NB4 (cell line): ENCODE results near the gene PTMA.

ENCODE experiments used
- DNase-seq: peaks from one replicate; pipeline ENCODE4 v3.0.0; 2010; ENCODE audit warnings: low read depth
- H3K4me3 ChIP-seq: one replicate; pipeline ENCODE4 v1.5.1; 2011; ENCODE audit warnings: mild to moderate bottlenecking, low read depth, low read length, moderate library complexity
- CTCF ChIP-seq: IDR thresholded peaks from one replicate; pipeline ENCODE4 v1.5.1; 2012; ENCODE audit warnings: low read depth, low read length
- MAX ChIP-seq: IDR thresholded peaks from 2 replicates; pipeline ENCODE4 v1.6.1; 2011; ENCODE audit warnings: low read depth, low read length
- MYC ChIP-seq: IDR thresholded peaks from 2 replicates; pipeline ENCODE4 v1.6.1; 2011; ENCODE audit warnings: low read depth, low read length
- POLR2A ChIP-seq: IDR thresholded peaks from 2 replicates; pipeline ENCODE4 v1.6.1; 2011; ENCODE audit warnings: mild to moderate bottlenecking; ENCODE audit not compliant: insufficient read length; ENCODE audit errors: extremely low read depth

PTMA gene

GRCh38 chr2:231663458-231664212 lies 44.7 kb upstream of the PTMA start:
- no peak overlapping the region for H3K4me3 ChIP-seq
- TF ChIP-seq CTCF: no peak
- no peak for TF ChIP-seq POLR2A
- TF ChIP-seq MAX: no peak
- TF ChIP-seq MYC: no peak
- DNase-seq: peak; percentile 66

GRCh38 chr2:231664727-231665126 lies 43.6 kb upstream of the PTMA start:
- no peak for TF ChIP-seq CTCF
- TF ChIP-seq MYC: peak; percentile 16; the same call in 1 of the 2 replicates
- TF ChIP-seq POLR2A: no peak
- peak; percentile 64 for TF ChIP-seq MAX
- no peak overlapping the region for H3K4me3 ChIP-seq
- DNase-seq: no peak

- TF ChIP-seq MAX (no peak), CTCF (no peak), POLR2A (no peak), MYC (no peak)
- DNase-seq: no peak
- peak overlapping the region; percentile 53 for H3K4me3 ChIP-seq
Measured at GRCh38 chr2:231665245-231666170, 42.8 kb upstream of the PTMA start.

- DNase-seq: peak; percentile 100
- H3K4me3 ChIP-seq: peak overlapping the region; percentile 53
- TF ChIP-seq CTCF (no peak), MYC (peak; percentile 70), POLR2A (peak; percentile 53), MAX (peak; percentile 62; the same call in 1 of the 2 replicates)
Measured at GRCh38 chr2:231666171-231667095, 41.9 kb upstream of the PTMA start.

GRCh38 chr2:231667096-231667427 lies 41.3 kb upstream of the PTMA start:
- DNase-seq: no peak
- peak overlapping the region; percentile 52 for H3K4me3 ChIP-seq
- no peak for TF ChIP-seq CTCF
- no peak for TF ChIP-seq POLR2A
- no peak for TF ChIP-seq MYC
- no peak for TF ChIP-seq MAX
